ENCODE measurements around the gene SOX14.
A peak's percentile ranks its signal among the peaks of the same experiment; 100 is the strongest.

DNA sequence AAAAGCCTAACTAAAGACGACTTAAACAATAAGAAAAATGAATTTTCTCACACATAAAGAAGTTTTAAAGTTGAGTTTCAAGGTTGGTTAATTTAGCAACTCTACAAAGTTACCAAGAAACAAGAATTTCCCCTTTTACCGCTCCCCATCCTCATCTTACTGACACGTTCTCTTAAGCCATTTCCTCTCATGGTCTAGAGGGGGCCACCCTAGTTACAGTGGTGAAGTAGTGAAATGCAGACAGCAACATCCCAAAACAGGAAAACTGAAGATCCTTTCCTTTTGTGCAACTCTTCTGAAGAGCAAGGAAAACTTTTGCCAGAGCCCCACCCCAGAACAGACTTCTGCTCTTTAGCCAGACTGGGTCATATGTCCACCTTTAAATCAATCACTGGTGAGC is 17.3 kb upstream of the SOX14 start:
- TF ChIP-seq, protein P1, sequence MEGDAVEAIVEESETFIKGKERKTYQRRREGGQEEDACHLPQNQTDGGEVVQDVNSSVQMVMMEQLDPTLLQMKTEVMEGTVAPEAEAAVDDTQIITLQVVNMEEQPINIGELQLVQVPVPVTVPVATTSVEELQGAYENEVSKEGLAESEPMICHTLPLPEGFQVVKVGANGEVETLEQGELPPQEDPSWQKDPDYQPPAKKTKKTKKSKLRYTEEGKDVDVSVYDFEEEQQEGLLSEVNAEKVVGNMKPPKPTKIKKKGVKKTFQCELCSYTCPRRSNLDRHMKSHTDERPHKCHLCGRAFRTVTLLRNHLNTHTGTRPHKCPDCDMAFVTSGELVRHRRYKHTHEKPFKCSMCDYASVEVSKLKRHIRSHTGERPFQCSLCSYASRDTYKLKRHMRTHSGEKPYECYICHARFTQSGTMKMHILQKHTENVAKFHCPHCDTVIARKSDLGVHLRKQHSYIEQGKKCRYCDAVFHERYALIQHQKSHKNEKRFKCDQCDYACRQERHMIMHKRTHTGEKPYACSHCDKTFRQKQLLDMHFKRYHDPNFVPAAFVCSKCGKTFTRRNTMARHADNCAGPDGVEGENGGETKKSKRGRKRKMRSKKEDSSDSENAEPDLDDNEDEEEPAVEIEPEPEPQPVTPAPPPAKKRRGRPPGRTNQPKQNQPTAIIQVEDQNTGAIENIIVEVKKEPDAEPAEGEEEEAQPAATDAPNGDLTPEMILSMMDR (IDR thresholded peaks at IDR 0.05), result peak; percentile 7
- TF ChIP-seq EZH2phosphoT487 (IDR thresholded peaks at IDR 0.05), result no peak
- TF ChIP-seq EZH2 (IDR thresholded peaks at IDR 0.05), result no peak

Data from neural progenitor cell (in vitro differentiated cells).